NCI-H1436 (cell line): ENCODE measurements around the gene MPC1.
"Not testable (repeated sequence)": the region's sequence is repeated elsewhere in the genome, so short reads cannot be mapped to it uniquely, and the experiment has no call there.

Source experiments
- DNase-seq: peaks from one replicate; lab custom pipeline; 2025; lab: John Stamatoyannopoulos, UW

Gene MPC1

DNA sequence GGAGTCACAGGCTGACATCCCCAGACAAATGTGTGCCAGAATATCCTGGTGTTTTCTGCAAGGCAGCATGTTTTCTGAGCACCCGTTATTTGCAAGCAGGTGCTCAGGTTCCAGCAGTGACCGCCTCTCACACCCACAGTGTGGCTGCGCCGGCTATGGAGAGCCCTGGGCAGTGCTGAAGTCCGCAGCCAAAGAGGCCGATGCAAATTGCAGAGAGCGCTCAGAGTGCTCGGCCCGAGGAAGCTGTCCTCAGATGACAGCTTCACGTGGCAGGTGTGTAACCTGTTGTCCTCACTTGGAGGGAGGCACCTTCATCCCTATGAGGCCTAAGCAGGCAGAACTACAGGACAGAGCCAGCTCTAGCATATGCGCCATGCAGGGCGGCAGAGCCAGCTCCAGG is 23.5 kb upstream of the MPC1 start:
- DNase-seq = no peak

DNA sequence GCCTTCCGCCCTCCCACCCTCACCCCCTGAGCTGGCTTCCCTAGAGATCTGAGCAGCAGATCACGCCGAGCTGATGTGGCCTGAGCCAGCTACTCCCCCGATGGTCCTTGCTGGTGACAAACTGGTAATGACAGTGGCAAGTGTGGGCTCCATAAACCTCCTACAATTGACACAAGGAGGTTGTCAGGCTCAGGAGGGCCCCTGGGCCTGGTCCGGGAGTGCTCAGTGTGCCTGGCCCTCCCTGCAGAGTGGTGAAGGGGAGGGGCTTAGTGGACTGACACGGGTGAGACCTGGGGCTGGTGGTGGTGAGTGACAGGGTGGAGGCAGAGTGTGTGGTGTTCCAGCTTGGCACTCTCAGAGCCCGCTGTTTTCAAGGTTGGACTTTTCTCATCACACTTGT is 22.6 kb upstream of the MPC1 start:
- DNase-seq = no peak

- no peak for DNase-seq
Measured at GRCh38 chr6:166402582-166403277, 20.0 kb upstream of the MPC1 start.

- DNase-seq = peak; percentile 49
Measured at GRCh38 chr6:166400649-166401250, 18.0 kb upstream of the MPC1 start.

GRCh38 chr6:166400181-166400580 is 17.4 kb upstream of the MPC1 start:
- no peak for DNase-seq

DNA sequence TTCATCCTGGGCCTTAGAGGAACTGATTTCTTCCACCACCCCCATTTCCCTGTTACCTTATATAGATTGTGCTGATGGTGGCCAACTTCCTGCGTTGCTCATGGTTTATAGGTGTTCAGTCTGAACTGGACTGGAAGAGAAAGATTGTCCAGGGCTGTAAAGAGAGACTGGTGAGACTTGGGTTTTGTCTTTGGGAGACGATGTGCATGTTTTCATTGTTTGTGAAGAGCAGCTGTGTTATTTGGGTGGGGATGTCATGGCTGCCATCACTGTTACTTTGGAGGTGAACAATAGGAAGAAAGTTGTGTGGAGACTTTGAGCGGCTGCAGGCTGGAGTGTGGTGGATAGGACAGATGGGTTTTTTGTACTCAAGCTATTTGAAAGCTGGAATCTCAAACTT is 15.6 kb upstream of the MPC1 start:
- DNase-seq = no peak

DNA sequence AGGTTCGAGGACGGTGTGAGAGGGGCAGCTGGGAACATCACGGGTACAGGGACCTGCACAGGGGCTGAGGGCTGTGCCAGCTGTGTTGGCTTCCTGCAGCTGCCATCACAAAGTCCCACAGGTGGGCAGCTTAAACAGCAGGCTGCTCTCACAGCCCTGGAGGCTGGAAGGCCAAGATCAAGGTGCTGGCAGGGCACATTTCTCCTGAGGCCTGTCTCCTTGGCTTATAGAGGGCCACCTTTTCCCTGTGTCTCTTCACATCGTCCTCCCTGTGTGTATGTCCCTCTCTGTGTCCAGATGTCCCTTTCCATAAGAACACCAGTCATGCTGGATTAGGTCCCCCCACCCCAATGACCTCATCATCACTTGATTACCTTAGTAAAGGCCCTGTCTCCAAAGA is 15.1 kb upstream of the MPC1 start:
- no peak for DNase-seq

- DNase-seq = no peak
Measured at GRCh38 chr6:166395778-166396177, 13.0 kb upstream of the MPC1 start.

- DNase-seq = no peak
Measured at GRCh38 chr6:166395351-166395750, 12.6 kb upstream of the MPC1 start.

DNA sequence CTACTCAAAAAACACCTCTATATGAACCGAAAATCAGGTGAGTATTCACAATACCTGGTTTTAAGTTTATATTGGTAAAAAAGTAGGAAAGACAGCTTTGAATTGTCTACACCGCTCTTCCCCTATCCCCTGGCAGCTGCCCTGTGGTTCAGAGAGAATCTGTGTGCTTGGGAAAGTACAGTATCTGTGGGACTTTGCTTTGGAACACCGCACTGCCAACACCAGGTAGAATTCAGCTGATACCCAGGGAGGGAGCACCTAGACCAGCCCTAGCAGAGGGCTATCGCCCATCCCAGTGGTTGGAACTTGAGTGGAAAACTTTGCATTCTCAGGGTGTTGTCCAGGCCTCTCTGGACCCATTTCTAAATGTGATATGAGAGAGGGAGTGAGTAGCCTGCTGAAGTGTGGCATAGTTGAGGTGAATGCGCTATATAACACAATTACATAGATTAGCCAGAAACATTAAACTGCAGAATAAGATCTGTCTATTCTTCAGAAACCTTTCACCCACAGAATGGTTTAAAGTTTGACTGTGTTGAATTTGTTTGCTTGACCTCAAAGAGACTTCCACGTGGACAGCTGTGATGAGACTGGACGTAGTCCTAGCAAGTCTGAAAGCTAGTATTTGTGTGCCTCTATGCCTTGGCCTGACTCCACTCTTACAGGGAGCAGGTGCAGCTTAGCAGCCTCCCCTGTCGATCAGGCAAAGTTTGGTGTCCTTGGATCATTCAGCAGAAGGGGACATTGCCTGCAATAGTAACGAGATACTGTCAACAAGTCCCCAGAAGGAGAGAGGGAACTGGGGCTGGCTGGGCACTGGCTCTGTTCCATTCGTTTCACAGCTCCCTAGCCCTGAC is 11.5 kb upstream of the MPC1 start:
- no peak for DNase-seq

DNA sequence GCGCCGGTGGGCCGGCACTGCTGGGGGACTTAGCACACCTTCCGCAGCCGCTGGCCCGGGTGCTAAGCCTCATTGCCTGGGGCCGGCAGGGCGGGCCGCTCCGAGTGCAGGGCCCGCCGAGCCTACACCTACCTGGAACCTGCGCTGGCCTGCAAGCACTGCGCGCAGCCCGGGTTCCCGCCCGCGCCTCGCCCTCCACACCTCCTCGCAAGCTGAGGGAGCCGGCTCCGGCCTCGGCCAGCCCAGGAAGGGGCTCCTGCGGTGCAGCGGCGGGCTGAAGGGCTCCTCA is 10.7 kb upstream of the MPC1 start:
- DNase-seq = no peak

GRCh38 chr6:166392755-166393534 is 10.2 kb upstream of the MPC1 start:
- not testable (repeated sequence) for DNase-seq

- no peak for DNase-seq
Measured at GRCh38 chr6:166389119-166389518, 6.4 kb upstream of the MPC1 start.

DNA sequence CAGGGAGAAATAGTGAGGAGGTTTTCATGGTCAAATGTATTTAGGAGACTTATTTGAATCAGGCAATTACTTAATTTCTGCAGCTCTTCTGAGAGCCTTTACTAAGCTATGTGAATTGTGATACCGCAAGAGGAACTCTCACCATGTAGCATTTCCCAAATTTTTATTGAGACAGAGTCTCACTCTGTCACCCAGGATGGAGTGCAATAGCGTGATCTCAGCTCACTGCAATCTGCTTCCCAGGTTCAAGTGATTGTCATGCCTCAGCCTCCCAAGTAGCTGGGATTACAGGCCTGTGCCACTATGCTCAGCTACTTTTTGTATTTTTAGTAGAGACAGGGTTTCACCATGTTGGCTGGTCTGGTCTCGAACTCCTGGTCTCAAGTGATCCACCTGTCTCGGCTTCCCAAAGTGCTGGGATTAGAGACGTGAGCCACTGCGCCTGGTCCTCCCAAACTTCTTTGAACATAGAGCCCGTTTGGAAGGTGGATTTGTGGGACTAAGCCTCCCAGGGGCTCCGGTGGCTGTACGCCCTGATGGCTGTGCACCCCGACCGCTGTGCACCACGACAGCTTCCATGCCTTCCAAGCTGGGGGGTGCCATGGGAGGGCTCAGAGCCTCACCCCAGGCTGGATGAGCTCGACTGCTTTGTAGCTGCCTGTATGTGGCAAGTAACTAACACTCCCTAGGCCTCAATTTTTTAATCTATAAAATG is 5.7 kb upstream of the MPC1 start:
- no peak for DNase-seq

- DNase-seq = no peak
Measured at GRCh38 chr6:166387642-166388289, 5.0 kb upstream of the MPC1 start.

DNA sequence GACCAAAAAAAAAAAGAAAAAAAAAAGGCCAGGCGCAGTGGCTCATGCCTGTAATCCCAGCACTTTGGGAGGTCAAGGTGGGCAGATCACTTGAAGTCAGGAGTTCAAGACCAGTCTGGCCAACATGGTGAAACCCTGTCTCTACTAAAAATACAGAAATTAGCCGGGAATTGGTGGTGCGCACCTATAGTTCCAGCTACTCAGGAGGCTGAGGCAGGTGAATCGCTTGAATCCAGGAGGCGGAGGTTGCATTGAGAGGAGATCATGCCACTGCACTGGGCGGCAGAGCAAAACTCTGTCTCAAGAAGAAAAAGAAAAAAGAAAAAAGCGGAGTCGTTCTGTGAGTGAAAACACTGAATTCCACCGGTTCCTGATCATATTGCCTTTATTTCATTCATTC is 4.4 kb upstream of the MPC1 start:
- not testable (repeated sequence) for DNase-seq

- no peak for DNase-seq
Measured at GRCh38 chr6:166386111-166386510, 3.4 kb upstream of the MPC1 start.

DNA sequence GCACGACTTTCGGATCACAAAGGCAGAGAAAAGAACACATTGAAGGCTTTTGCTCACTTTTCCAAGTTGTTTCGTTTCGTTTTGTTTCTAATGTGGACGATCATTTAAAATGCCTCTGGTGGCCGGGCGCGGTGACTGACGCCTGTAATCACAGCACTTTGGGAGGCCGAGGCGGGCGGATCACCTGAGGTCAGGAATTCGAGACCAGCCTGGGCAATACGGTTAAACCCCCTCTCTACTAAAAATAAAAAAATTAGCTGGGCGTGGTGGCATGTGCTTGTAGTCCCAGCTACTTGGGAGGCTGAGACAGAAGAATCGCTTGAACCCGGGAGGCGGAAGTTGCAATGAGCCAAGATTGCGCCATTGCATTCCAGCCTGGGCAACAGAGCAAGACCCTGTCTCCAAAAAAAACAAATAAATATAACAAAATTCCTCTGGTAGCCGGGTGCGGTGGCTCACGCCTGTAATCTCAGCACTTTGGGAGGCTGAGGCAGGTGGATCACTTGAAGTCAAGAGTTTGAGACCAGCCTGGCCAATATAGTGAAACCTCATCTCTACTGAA is 1.1 kb upstream of the MPC1 start:
- not testable (repeated sequence) for DNase-seq

DNA sequence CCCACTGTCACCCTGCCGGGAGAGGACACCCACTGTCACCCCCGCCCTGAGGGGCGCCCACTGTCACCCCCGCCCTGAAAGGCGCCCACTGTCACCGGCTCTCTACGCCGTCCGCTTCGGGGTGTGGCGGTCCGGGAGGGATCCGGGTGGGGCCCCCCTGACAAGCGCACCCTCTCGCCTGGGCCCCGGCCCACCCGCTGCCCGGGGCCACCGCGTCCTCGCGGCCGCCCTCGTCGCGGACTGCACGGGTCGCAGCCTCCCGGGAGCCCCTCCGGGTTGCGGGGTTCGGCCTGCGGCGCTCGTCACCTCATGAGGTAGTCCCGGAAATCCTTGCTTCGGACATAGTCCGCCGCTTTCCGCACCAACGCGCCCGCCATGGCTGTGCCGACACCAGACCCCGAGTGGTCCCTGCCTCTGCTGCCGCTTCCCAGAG is 224 bp downstream of the MPC1 start:
- no peak for DNase-seq

GRCh38 chr6:166381733-166382499 is 824 bp downstream of the MPC1 start:
- peak; percentile 43 for DNase-seq
